ENCODE data around the gene ALPK3. TPM values are rescaled to one million over a fixed set of nuclear protein-coding genes. Genes with fewer than 3 reads are reported as not detected.
A peak's percentile ranks its signal among the peaks of the same experiment; 100 is the strongest.

The ALPK3 gene
- total RNA-seq, 2 donors from 2014 or later, result 57.8 to 94.1 TPM

- Mint-ChIP-seq H3K36me3 (ENCODE audit: low read depth) (peaks cover 54% of the 10 kb centered on the region), H3K4me3 (no peak overlapping the region), H3K9me3 (no peaks in the 10 kb centered on the region), H3K27me3 (ENCODE audit: insufficient read depth) (no peaks in the 10 kb centered on the region), H3K27ac (peak overlapping the region; percentile 59), H3K4me1 (peaks cover 15% of the 10 kb centered on the region)
- Histone ChIP-seq H3K27me3 (ENCODE audit: control insufficient read depth, insufficient read depth, low read length, poor library complexity, severe bottlenecking) (no peaks in the 10 kb centered on the region), H3K36me3 (ENCODE audit: control insufficient read depth, insufficient read depth, low read length) (peaks cover 79% of the 10 kb centered on the region), H3K9ac (ENCODE audit: extremely low read depth, low read length, poor library complexity, severe bottlenecking) (no peak overlapping the region), H3K4me1 (ENCODE audit: control insufficient read depth, insufficient read depth, low read length) (peaks cover 14% of the 10 kb centered on the region), H3K9me3 (ENCODE audit: control insufficient read depth, low read length) (no peaks in the 10 kb centered on the region), H3K4me3 (ENCODE audit: low read length) (no peak overlapping the region), H3K27ac (ENCODE audit: low read depth, low read length) (no peak overlapping the region)
- 96 to 100% methylated on average over 4 to 5 of the region's 5 CpGs for WGBS, 2 experiments (ENCODE audit: insufficient coverage in 1 of 2, insufficient read length in 1 of 2)
- no peak for DNase-seq
- no peak for TF ChIP-seq CTCF (conservative IDR thresholded peaks at IDR 0.05)
These were observed 32.1 kb upstream of the ALPK3 start for GRCh38 chr15:84785053-84785452.

- no peaks in the 10 kb centered on the region for H3K27me3 ChIP-seq (ENCODE audit: control insufficient read depth, insufficient read depth, low read length, poor library complexity, severe bottlenecking)
- H3K36me3 ChIP-seq (ENCODE audit: control insufficient read depth, insufficient read depth, low read length), result peaks cover 81% of the 10 kb centered on the region
- no peak overlapping the region for H3K27ac ChIP-seq (ENCODE audit: low read depth, low read length)
- Mint-ChIP-seq H3K27me3 (ENCODE audit: insufficient read depth) (no peaks in the 10 kb centered on the region), H3K4me1 (peaks cover 23% of the 10 kb centered on the region), H3K9me3 (no peaks in the 10 kb centered on the region), H3K27ac (peak overlapping the region; percentile 22), H3K36me3 (ENCODE audit: low read depth) (peaks cover 54% of the 10 kb centered on the region), H3K4me3 (no peak overlapping the region)
- 90 to 92% methylated on average over 1 to 2 of the region's 2 CpGs for whole genome bisulfite sequencing, 2 experiments (ENCODE audit: insufficient coverage in 1 of 2, insufficient read length in 1 of 2)
- H3K4me3 ChIP-seq (ENCODE audit: low read length), result no peak overlapping the region
- H3K9ac ChIP-seq (ENCODE audit: extremely low read depth, low read length, poor library complexity, severe bottlenecking), result no peak overlapping the region
- peaks cover 21% of the 10 kb centered on the region for H3K4me1 ChIP-seq (ENCODE audit: control insufficient read depth, insufficient read depth, low read length)
- no peak for TF ChIP-seq CTCF (conservative IDR thresholded peaks at IDR 0.05)
- no peak for DNase-seq
- no peaks in the 10 kb centered on the region for H3K9me3 ChIP-seq (ENCODE audit: control insufficient read depth, low read length)
These were observed 28.7 kb upstream of the ALPK3 start for GRCh38 chr15:84788500-84788899.

- Histone ChIP-seq H3K27me3 (ENCODE audit: control insufficient read depth, insufficient read depth, low read length, poor library complexity, severe bottlenecking) (no peaks in the 10 kb centered on the region), H3K36me3 (ENCODE audit: control insufficient read depth, insufficient read depth, low read length) (peaks cover 80% of the 10 kb centered on the region), H3K4me3 (ENCODE audit: low read length) (peak overlapping the region; percentile 71), H3K4me1 (ENCODE audit: control insufficient read depth, insufficient read depth, low read length) (peaks cover 21% of the 10 kb centered on the region), H3K27ac (ENCODE audit: low read depth, low read length) (no peak overlapping the region), H3K9me3 (ENCODE audit: control insufficient read depth, low read length) (no peaks in the 10 kb centered on the region), H3K9ac (ENCODE audit: extremely low read depth, low read length, poor library complexity, severe bottlenecking) (no peak overlapping the region)
- TF ChIP-seq CTCF (conservative IDR thresholded peaks at IDR 0.05), result no peak
- H3K27ac Mint-ChIP-seq, result peak overlapping the region; percentile 65
- WGBS, 2 experiments (ENCODE audit: insufficient coverage in 1 of 2, insufficient read length in 1 of 2), result 75 to 90% methylated on average over 2 to 3 of the region's 5 CpGs
- H3K4me3 Mint-ChIP-seq, result peak overlapping the region; percentile 25
- no peak for DNase-seq
- no peaks in the 10 kb centered on the region for H3K9me3 Mint-ChIP-seq
- H3K4me1 Mint-ChIP-seq, result peaks cover 23% of the 10 kb centered on the region
- H3K36me3 Mint-ChIP-seq (ENCODE audit: low read depth), result peaks cover 48% of the 10 kb centered on the region
- no peaks in the 10 kb centered on the region for H3K27me3 Mint-ChIP-seq (ENCODE audit: insufficient read depth)
These were observed 27.4 kb upstream of the ALPK3 start for GRCh38 chr15:84789762-84790161.

Data from endodermal cell (in vitro differentiated cells).